HCT116 (cell line): ENCODE measurements around the gene SPTBN1. TPM values are rescaled to one million over a fixed set of nuclear protein-coding genes. Genes with fewer than 3 reads are reported as not detected.

Experiments
- ATAC-seq: fragments of 200-7000 bp; cut with Tn5 transposase; 2 replicates; pipeline ENCODE4 v1.9.1; 2020; ENCODE audit warnings: mild to moderate bottlenecking, moderate library complexity
- BruUV-seq: library from RNA; stranded (reverse); fragments of 400-500 nt; replicated peaks from 2 replicates; lab custom pipeline; 2021; lab: Mats Ljungman, UMichigan
- CTCF ChIA-PET: fragments of 300-600 bp; sonication (Branson Sonifier 250); formaldehyde crosslinking; loops from one replicate; lab custom pipeline; 2021; ENCODE audit warnings: antibody characterized with exemption; lab: Charles Lee
- POLR2A ChIA-PET: fragments of 300-600, 350-600 bp; sonication (Branson Sonifier 250); formaldehyde crosslinking; loops from one replicate; lab custom pipeline; 2021; ENCODE audit warnings: antibody characterized with exemption; lab: Charles Lee
- RAD21 ChIA-PET, 2 experiments: fragments of 300-600 bp; sonication (Branson Sonifier 250); formaldehyde crosslinking; loops; one replicate each; lab custom pipeline; 2023; ENCODE audit warnings: low total read pairs in 2 of 2; ENCODE audit not compliant: uncharacterized antibody in 2 of 2, unreplicated experiment in 2 of 2, low non-redundant PET in 1 of 2; lab: Charles Lee
- DNase-seq: peaks from one replicate; pipeline ENCODE4 v3.0.0-alpha.2; 2010; ENCODE audit warnings: low read depth, low spot score
- H2AFZ ChIP-seq: fragments of 200-600 bp; shearing (Covaris generic), sonication (generic); 2 replicates; pipeline ENCODE4 v1.6.1; 2017; ENCODE audit warnings: low read depth, mixed run types, mixed read lengths, antibody characterized with exemption, low read length; ENCODE audit not compliant: poor library complexity, severe bottlenecking
- H3K27ac ChIP-seq: 2 replicates; pipeline ENCODE4 v1.5.1; 2012; ENCODE audit warnings: low read depth, low read length
- H3K27me3 ChIP-seq: fragments of 200-600 bp; sonication (generic); 2 replicates; pipeline ENCODE4 v1.6.1; 2016; ENCODE audit warnings: mixed run types, low read length, mixed read lengths; ENCODE audit not compliant: insufficient read depth
- H3K36me3 ChIP-seq, 2 experiments: fragments of 200-500 bp in 1 of 2; fragments of 200-600 bp in 1 of 2; sonication (Bioruptor generic) in 1 of 2; sonication (generic) in 1 of 2; 2 replicates each; pipeline versions ENCODE4 v1.5.1 to v1.6.1; 2014 to 2016; ENCODE audit warnings: low read length in 2 of 2, inconsistent platforms in 1 of 2, mixed read lengths in 1 of 2, mixed run types in 1 of 2; ENCODE audit not compliant: insufficient read depth in 2 of 2, control insufficient read depth in 1 of 2
- H3K4me1 ChIP-seq, 2 experiments: fragments of 200-600 bp in 1 of 2; sonication (generic) in 1 of 2; 2 replicates each; pipeline versions ENCODE4 v1.5.1 to v1.6.1; 2012 to 2017; ENCODE audit warnings: low read length in 2 of 2, inconsistent platforms in 1 of 2, mild to moderate bottlenecking in 1 of 2, mixed read lengths in 1 of 2, mixed run types in 1 of 2, moderate library complexity in 1 of 2; ENCODE audit not compliant: insufficient read depth in 2 of 2, control insufficient read depth in 1 of 2
- H3K4me2 ChIP-seq: fragments of 200-600 bp; sonication (generic); 2 replicates; pipeline ENCODE4 v1.6.1; 2017; ENCODE audit warnings: mixed run types, low read length, mixed read lengths
- H3K4me3 ChIP-seq, 2 experiments: fragments of 200-600 bp in 1 of 2; sonication (generic) in 1 of 2; replicated peaks in 1 of 2; 2 replicates each; pipeline ENCODE4 v1.5.1; 2011 to 2016; ENCODE audit warnings: low read length in 2 of 2, control low read depth in 1 of 2, low read depth in 1 of 2, mild to moderate bottlenecking in 1 of 2, mixed read lengths in 1 of 2, mixed run types in 1 of 2
- H3K79me2 ChIP-seq: fragments of 200-600 bp; sonication (generic); 2 replicates; pipeline ENCODE4 v1.6.1; 2017; ENCODE audit warnings: mild to moderate bottlenecking, mixed run types, low read length, moderate library complexity, mixed read lengths; ENCODE audit not compliant: insufficient read depth
- H3K9ac ChIP-seq: fragments of 200-600 bp; sonication (generic); 2 replicates; pipeline ENCODE4 v1.6.1; 2016; ENCODE audit warnings: low read length, mixed read lengths
- H3K9me2 ChIP-seq: fragments of 200-600 bp; sonication (generic), shearing (Covaris generic); 2 replicates; pipeline ENCODE4 v1.6.1; 2017; ENCODE audit warnings: mixed run types, mild to moderate bottlenecking, moderate library complexity; ENCODE audit not compliant: insufficient read depth
- H3K9me3 ChIP-seq, 2 experiments: fragments of 200-500 bp in 1 of 2; fragments of 200-600 bp in 1 of 2; sonication (Bioruptor generic) in 1 of 2; sonication (generic) in 1 of 2; 2 replicates each; pipeline ENCODE4 v1.6.1; 2014 to 2017; ENCODE audit warnings: low read length in 2 of 2, mixed read lengths in 2 of 2, inconsistent platforms in 1 of 2, low read depth in 1 of 2, mild to moderate bottlenecking in 1 of 2, mixed run types in 1 of 2, moderate library complexity in 1 of 2; ENCODE audit not compliant: control insufficient read depth in 1 of 2, insufficient read depth in 1 of 2
- H4K20me1 ChIP-seq: fragments of 200-600 bp; sonication (generic), shearing (Covaris generic); 2 replicates; pipeline ENCODE4 v1.6.1; 2017; ENCODE audit warnings: mixed run types, mild to moderate bottlenecking, moderate library complexity; ENCODE audit not compliant: insufficient read depth
- CEBPB ChIP-seq: IDR thresholded peaks from 2 replicates; pipeline ENCODE4 v1.6.1; 2012; ENCODE audit warnings: low read depth
- EZH2 ChIP-seq: fragments of 200-600 bp; sonication (generic); IDR thresholded peaks from 2 replicates; pipeline ENCODE4 v1.6.1; 2017; ENCODE audit warnings: antibody characterized with exemption, mixed run types
- FOSL1 ChIP-seq: IDR thresholded peaks from 2 replicates; pipeline ENCODE4 v1.6.1; 2012; ENCODE audit warnings: low read depth
- POLR2A ChIP-seq: IDR thresholded peaks from 2 replicates; pipeline ENCODE4 v1.7.0; 2011; ENCODE audit warnings: borderline replicate concordance; ENCODE audit not compliant: insufficient read depth, insufficient read length; ENCODE audit errors: extremely low read depth
- POLR2AphosphoS5 ChIP-seq: IDR thresholded peaks from 2 replicates; pipeline ENCODE4 v1.6.1; 2011; ENCODE audit warnings: mild to moderate bottlenecking, low read depth, low read length, moderate library complexity
- RAD21 ChIP-seq: IDR thresholded peaks from 2 replicates; pipeline ENCODE4 v1.6.1; 2012; ENCODE audit warnings: low read depth, mild to moderate bottlenecking
- SIN3A ChIP-seq: IDR thresholded peaks from 2 replicates; pipeline ENCODE4 v1.6.1; 2012; ENCODE audit warnings: low read depth
- SRF ChIP-seq: IDR thresholded peaks from 2 replicates; pipeline ENCODE4 v1.6.1; 2012; ENCODE audit warnings: low read depth
- ZFX ChIP-seq: fragments of 450-650 bp; IDR thresholded peaks from 2 replicates; pipeline ENCODE4 v1.6.1; 2017
- intact Hi-C: fragments of 100-400 bp; cut with micrococcal nuclease; formaldehyde crosslinking; loops from 2 replicates; pipeline ENCODE4 v1.10.0; 2022
- total RNA-seq: library from RNA; stranded (reverse); gene quantifications from one replicate; pipeline ENCODE4 v1.2.1, GENCODE V29; 2021; ENCODE audit not compliant: unreplicated experiment
- TF ChIP-seq, protein P1 (sequence below), 3 experiments: fragments of 200-600 bp in 1 of 3; sonication (generic) in 1 of 3; IDR thresholded peaks in 2 of 3; conservative IDR thresholded peaks in 1 of 3; 2 replicates each; pipeline ENCODE4 v1.5.1; 2012 to 2017; ENCODE audit warnings: low read depth in 2 of 3, low read length in 2 of 3, antibody characterized with exemption in 1 of 3, borderline replicate concordance in 1 of 3, control low read depth in 1 of 3, mild to moderate bottlenecking in 1 of 3, mixed read lengths in 1 of 3, mixed run types in 1 of 3, moderate library complexity in 1 of 3; ENCODE audit not compliant: insufficient read depth in 1 of 3

The SPTBN1 gene
- total RNA-seq, 1 experiment from 2014 or later = 84.4 TPM

DNA sequence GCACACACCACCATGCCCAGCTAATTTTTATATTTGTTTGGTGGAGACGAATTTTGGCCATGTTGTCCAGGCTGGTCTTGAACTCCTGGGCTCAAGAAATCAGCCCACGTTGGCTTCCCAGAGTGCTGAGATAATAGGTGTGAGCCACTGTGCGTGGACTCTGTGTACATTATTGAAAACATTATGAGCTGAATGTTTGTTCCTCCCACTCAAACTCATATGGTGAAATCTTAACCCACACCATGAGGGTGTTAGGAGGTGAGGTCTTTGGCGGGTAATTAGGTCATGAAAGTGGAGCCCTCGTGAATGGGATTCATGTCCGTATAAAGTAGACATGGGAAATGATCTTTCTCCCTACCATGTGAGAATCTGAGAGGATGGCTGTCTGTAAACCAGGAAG is 83.6 kb downstream of the SPTBN1 start (continued):
- TF ChIP-seq, protein P1, sequence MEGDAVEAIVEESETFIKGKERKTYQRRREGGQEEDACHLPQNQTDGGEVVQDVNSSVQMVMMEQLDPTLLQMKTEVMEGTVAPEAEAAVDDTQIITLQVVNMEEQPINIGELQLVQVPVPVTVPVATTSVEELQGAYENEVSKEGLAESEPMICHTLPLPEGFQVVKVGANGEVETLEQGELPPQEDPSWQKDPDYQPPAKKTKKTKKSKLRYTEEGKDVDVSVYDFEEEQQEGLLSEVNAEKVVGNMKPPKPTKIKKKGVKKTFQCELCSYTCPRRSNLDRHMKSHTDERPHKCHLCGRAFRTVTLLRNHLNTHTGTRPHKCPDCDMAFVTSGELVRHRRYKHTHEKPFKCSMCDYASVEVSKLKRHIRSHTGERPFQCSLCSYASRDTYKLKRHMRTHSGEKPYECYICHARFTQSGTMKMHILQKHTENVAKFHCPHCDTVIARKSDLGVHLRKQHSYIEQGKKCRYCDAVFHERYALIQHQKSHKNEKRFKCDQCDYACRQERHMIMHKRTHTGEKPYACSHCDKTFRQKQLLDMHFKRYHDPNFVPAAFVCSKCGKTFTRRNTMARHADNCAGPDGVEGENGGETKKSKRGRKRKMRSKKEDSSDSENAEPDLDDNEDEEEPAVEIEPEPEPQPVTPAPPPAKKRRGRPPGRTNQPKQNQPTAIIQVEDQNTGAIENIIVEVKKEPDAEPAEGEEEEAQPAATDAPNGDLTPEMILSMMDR (IDR thresholded peaks at IDR 0.05 in 2 of 3, conservative IDR thresholded peaks at IDR 0.05 in 1 of 3; ENCODE audit: borderline replicate concordance in 1 of 3, insufficient read depth in 1 of 3, low read depth in 2 of 3, low read length in 2 of 3) = no peak
- no peak for TF ChIP-seq ZFX
- TF ChIP-seq, all 23 proteins: peak for 0

DNA sequence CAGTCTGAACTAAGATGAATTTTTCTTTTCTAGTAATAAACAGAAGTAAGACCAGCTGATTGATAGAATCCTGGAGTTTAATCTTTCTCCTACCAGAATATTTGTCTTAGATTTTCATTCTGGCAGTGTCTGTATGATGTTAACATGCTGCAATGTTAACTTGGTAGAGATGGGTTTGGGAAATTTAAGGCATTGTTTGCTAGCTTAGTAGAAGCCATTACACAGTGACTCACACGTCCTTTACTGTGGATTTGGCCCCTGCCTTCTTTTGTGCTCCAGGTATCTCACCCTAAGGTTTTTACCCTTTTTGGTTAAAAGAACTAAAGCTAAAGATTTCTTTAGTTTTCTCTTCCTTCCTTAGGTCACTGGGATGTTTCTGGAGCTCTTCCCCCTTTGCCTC is 84.1 kb downstream of the SPTBN1 start:
- BruUV-seq = no TSS peak
- POLR2A ChIA-PET = no interaction called here
- Histone ChIP-seq H4K20me1 (no peaks in the 10 kb centered on the region), H3K9me2 (no peaks in the 10 kb centered on the region), H3K4me1 (no peaks in the 10 kb centered on the region; a peak in 1 of 4 replicates), H3K4me2 (no peak overlapping the region), H3K27me3 (no peaks in the 10 kb centered on the region), H3K79me2 (no peaks in the 10 kb centered on the region), H3K9ac (no peak overlapping the region), H3K9me3 (no peaks in the 10 kb centered on the region), H3K4me3 (no peak overlapping the region), H2AFZ (no peak overlapping the region), H3K27ac (no peak overlapping the region), H3K36me3 (no peaks in the 10 kb centered on the region; a peak in 1 of 4 replicates)
- DNase-seq (no peak), ATAC-seq (no peak)
- TF ChIP-seq POLR2A (no peak), ZFX (no peak), CEBPB (no peak), SRF (no peak)
- intact Hi-C loops = no loop called here
- CTCF ChIA-PET = no interaction called here
- RAD21 ChIA-PET = no interaction called here

DNA sequence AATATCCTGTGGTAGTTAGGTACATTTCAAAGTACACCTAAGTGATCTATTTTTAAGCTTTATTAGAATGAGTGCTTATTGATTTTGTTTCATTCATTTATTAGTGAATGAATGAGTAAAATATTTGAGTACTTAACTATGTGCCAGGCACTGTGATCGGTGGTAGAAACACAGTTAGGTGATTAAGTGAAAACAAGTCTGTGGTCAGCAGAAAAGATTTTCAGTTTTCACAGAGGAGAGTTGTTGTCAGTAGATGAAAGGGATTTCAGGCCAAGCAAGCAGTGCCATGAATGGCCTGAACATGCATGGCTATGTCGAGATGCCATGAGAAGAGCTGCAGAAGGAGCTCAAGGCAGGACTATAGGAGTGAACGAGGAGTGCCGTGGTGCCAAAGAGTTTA is 85.9 kb downstream of the SPTBN1 start:
- H3K79me2 ChIP-seq = no peaks in the 10 kb centered on the region
- no peak for ATAC-seq
- no peak overlapping the region for H3K27ac ChIP-seq
- H2AFZ ChIP-seq = no peak overlapping the region
- no peaks in the 10 kb centered on the region for H3K27me3 ChIP-seq
- DNase-seq = no peak
- ChIA-PET CTCF (no interaction called here), POLR2A (no interaction called here), RAD21 (no interaction called here)
- BruUV-seq = no TSS peak
- H3K36me3 ChIP-seq = no peaks in the 10 kb centered on the region
- no peak overlapping the region for H3K9ac ChIP-seq
- no peaks in the 10 kb centered on the region for H4K20me1 ChIP-seq
- H3K9me3 ChIP-seq = no peaks in the 10 kb centered on the region
- intact Hi-C loops = no loop called here
- H3K4me1 ChIP-seq = peaks cover 0 to 10% of the 10 kb centered on the region in 2 experiments; a peak in 1 of 4 replicates
- H3K4me3 ChIP-seq = no peak overlapping the region
- TF ChIP-seq, protein P1 (IDR thresholded peaks at IDR 0.05 in 2 of 3, conservative IDR thresholded peaks at IDR 0.05 in 1 of 3; ENCODE audit: borderline replicate concordance in 1 of 3, insufficient read depth in 1 of 3, low read depth in 2 of 3, low read length in 2 of 3) = no peak
- TF ChIP-seq SIN3A (no peak), RAD21 (no peak), ZFX (no peak), POLR2AphosphoS5 (no peak), FOSL1 (no peak), EZH2 (no peak)
- no peak overlapping the region for H3K4me2 ChIP-seq
- H3K9me2 ChIP-seq = no peaks in the 10 kb centered on the region
